HCT116 (cell line): ENCODE data around the gene TGOLN2. TPM values are rescaled to one million over a fixed set of nuclear protein-coding genes. Genes with fewer than 3 reads are reported as not detected.

ENCODE experiments used
- ATAC-seq: fragments of 200-7000 bp; cut with Tn5 transposase; 2 replicates; pipeline ENCODE4 v1.9.1; 2020; ENCODE audit warnings: mild to moderate bottlenecking, moderate library complexity
- BruUV-seq: library from RNA; stranded (reverse); fragments of 400-500 nt; replicated peaks from 2 replicates; lab custom pipeline; 2021; lab: Mats Ljungman, UMichigan
- CTCF ChIA-PET: fragments of 300-600 bp; sonication (Branson Sonifier 250); formaldehyde crosslinking; loops from one replicate; lab custom pipeline; 2021; ENCODE audit warnings: antibody characterized with exemption; lab: Charles Lee
- POLR2A ChIA-PET: fragments of 300-600, 350-600 bp; sonication (Branson Sonifier 250); formaldehyde crosslinking; loops from one replicate; lab custom pipeline; 2021; ENCODE audit warnings: antibody characterized with exemption; lab: Charles Lee
- RAD21 ChIA-PET, 2 experiments: fragments of 300-600 bp; sonication (Branson Sonifier 250); formaldehyde crosslinking; loops; one replicate each; lab custom pipeline; 2023; ENCODE audit warnings: low total read pairs in 2 of 2; ENCODE audit not compliant: uncharacterized antibody in 2 of 2, unreplicated experiment in 2 of 2, low non-redundant PET in 1 of 2; lab: Charles Lee
- DNase-seq: peaks from one replicate; pipeline ENCODE4 v3.0.0-alpha.2; 2010; ENCODE audit warnings: low read depth, low spot score
- H2AFZ ChIP-seq: fragments of 200-600 bp; shearing (Covaris generic), sonication (generic); 2 replicates; pipeline ENCODE4 v1.6.1; 2017; ENCODE audit warnings: low read depth, mixed run types, mixed read lengths, antibody characterized with exemption, low read length; ENCODE audit not compliant: poor library complexity, severe bottlenecking
- H3K27ac ChIP-seq: 2 replicates; pipeline ENCODE4 v1.5.1; 2012; ENCODE audit warnings: low read depth, low read length
- H3K27me3 ChIP-seq: fragments of 200-600 bp; sonication (generic); 2 replicates; pipeline ENCODE4 v1.6.1; 2016; ENCODE audit warnings: mixed run types, low read length, mixed read lengths; ENCODE audit not compliant: insufficient read depth
- H3K36me3 ChIP-seq, 2 experiments: fragments of 200-500 bp in 1 of 2; fragments of 200-600 bp in 1 of 2; sonication (Bioruptor generic) in 1 of 2; sonication (generic) in 1 of 2; 2 replicates each; pipeline versions ENCODE4 v1.5.1 to v1.6.1; 2014 to 2016; ENCODE audit warnings: low read length in 2 of 2, inconsistent platforms in 1 of 2, mixed read lengths in 1 of 2, mixed run types in 1 of 2; ENCODE audit not compliant: insufficient read depth in 2 of 2, control insufficient read depth in 1 of 2
- H3K4me1 ChIP-seq, 2 experiments: fragments of 200-600 bp in 1 of 2; sonication (generic) in 1 of 2; 2 replicates each; pipeline versions ENCODE4 v1.5.1 to v1.6.1; 2012 to 2017; ENCODE audit warnings: low read length in 2 of 2, inconsistent platforms in 1 of 2, mild to moderate bottlenecking in 1 of 2, mixed read lengths in 1 of 2, mixed run types in 1 of 2, moderate library complexity in 1 of 2; ENCODE audit not compliant: insufficient read depth in 2 of 2, control insufficient read depth in 1 of 2
- H3K4me2 ChIP-seq: fragments of 200-600 bp; sonication (generic); 2 replicates; pipeline ENCODE4 v1.6.1; 2017; ENCODE audit warnings: mixed run types, low read length, mixed read lengths
- H3K4me3 ChIP-seq, 2 experiments: fragments of 200-600 bp in 1 of 2; sonication (generic) in 1 of 2; replicated peaks in 1 of 2; 2 replicates each; pipeline ENCODE4 v1.5.1; 2011 to 2016; ENCODE audit warnings: low read length in 2 of 2, control low read depth in 1 of 2, low read depth in 1 of 2, mild to moderate bottlenecking in 1 of 2, mixed read lengths in 1 of 2, mixed run types in 1 of 2
- H3K79me2 ChIP-seq: fragments of 200-600 bp; sonication (generic); 2 replicates; pipeline ENCODE4 v1.6.1; 2017; ENCODE audit warnings: mild to moderate bottlenecking, mixed run types, low read length, moderate library complexity, mixed read lengths; ENCODE audit not compliant: insufficient read depth
- H3K9ac ChIP-seq: fragments of 200-600 bp; sonication (generic); 2 replicates; pipeline ENCODE4 v1.6.1; 2016; ENCODE audit warnings: low read length, mixed read lengths
- H3K9me2 ChIP-seq: fragments of 200-600 bp; sonication (generic), shearing (Covaris generic); 2 replicates; pipeline ENCODE4 v1.6.1; 2017; ENCODE audit warnings: mixed run types, mild to moderate bottlenecking, moderate library complexity; ENCODE audit not compliant: insufficient read depth
- H3K9me3 ChIP-seq, 2 experiments: fragments of 200-500 bp in 1 of 2; fragments of 200-600 bp in 1 of 2; sonication (Bioruptor generic) in 1 of 2; sonication (generic) in 1 of 2; 2 replicates each; pipeline ENCODE4 v1.6.1; 2014 to 2017; ENCODE audit warnings: low read length in 2 of 2, mixed read lengths in 2 of 2, inconsistent platforms in 1 of 2, low read depth in 1 of 2, mild to moderate bottlenecking in 1 of 2, mixed run types in 1 of 2, moderate library complexity in 1 of 2; ENCODE audit not compliant: control insufficient read depth in 1 of 2, insufficient read depth in 1 of 2
- H4K20me1 ChIP-seq: fragments of 200-600 bp; sonication (generic), shearing (Covaris generic); 2 replicates; pipeline ENCODE4 v1.6.1; 2017; ENCODE audit warnings: mixed run types, mild to moderate bottlenecking, moderate library complexity; ENCODE audit not compliant: insufficient read depth
- CBX3 ChIP-seq: IDR thresholded peaks from 2 replicates; pipeline ENCODE4 v1.6.1; 2012; ENCODE audit warnings: low read depth
- ELF1 ChIP-seq: IDR thresholded peaks from 2 replicates; pipeline ENCODE4 v1.6.1; 2012; ENCODE audit warnings: low read depth, borderline replicate concordance
- EZH2 ChIP-seq: fragments of 200-600 bp; sonication (generic); IDR thresholded peaks from 2 replicates; pipeline ENCODE4 v1.6.1; 2017; ENCODE audit warnings: antibody characterized with exemption, mixed run types
- FOSL1 ChIP-seq: IDR thresholded peaks from 2 replicates; pipeline ENCODE4 v1.6.1; 2012; ENCODE audit warnings: low read depth
- MAX ChIP-seq: IDR thresholded peaks from 2 replicates; pipeline ENCODE4 v1.6.1; 2012
- POLR2A ChIP-seq: IDR thresholded peaks from 2 replicates; pipeline ENCODE4 v1.7.0; 2011; ENCODE audit warnings: borderline replicate concordance; ENCODE audit not compliant: insufficient read depth, insufficient read length; ENCODE audit errors: extremely low read depth
- POLR2AphosphoS5 ChIP-seq: IDR thresholded peaks from 2 replicates; pipeline ENCODE4 v1.6.1; 2011; ENCODE audit warnings: mild to moderate bottlenecking, low read depth, low read length, moderate library complexity
- SIN3A ChIP-seq: IDR thresholded peaks from 2 replicates; pipeline ENCODE4 v1.6.1; 2012; ENCODE audit warnings: low read depth
- SP1 ChIP-seq: IDR thresholded peaks from 2 replicates; pipeline ENCODE4 v1.6.1; 2012; ENCODE audit warnings: low read depth
- SRF ChIP-seq: IDR thresholded peaks from 2 replicates; pipeline ENCODE4 v1.6.1; 2012; ENCODE audit warnings: low read depth
- TCF7L2 ChIP-seq: IDR thresholded peaks from 2 replicates; pipeline ENCODE4 v1.7.0; 2011; ENCODE audit warnings: borderline replicate concordance, inconsistent platforms; ENCODE audit not compliant: insufficient read depth, insufficient read length; ENCODE audit errors: extremely low read depth
- YY1 ChIP-seq: IDR thresholded peaks from 2 replicates; pipeline ENCODE4 v1.6.1; 2011; ENCODE audit warnings: low read length, low read depth, moderate library complexity, mild to moderate bottlenecking; ENCODE audit not compliant: insufficient replicate concordance; ENCODE audit errors: extremely low read depth
- ZBTB33 ChIP-seq: IDR thresholded peaks from 2 replicates; pipeline ENCODE4 v1.6.1; 2011; ENCODE audit warnings: mild to moderate bottlenecking, low read length, moderate library complexity; ENCODE audit not compliant: insufficient replicate concordance; ENCODE audit errors: extremely low read depth
- ZFX ChIP-seq: fragments of 450-650 bp; IDR thresholded peaks from 2 replicates; pipeline ENCODE4 v1.6.1; 2017
- intact Hi-C: fragments of 100-400 bp; cut with micrococcal nuclease; formaldehyde crosslinking; loops from 2 replicates; pipeline ENCODE4 v1.10.0; 2022
- total RNA-seq: library from RNA; stranded (reverse); gene quantifications from one replicate; pipeline ENCODE4 v1.2.1, GENCODE V29; 2021; ENCODE audit not compliant: unreplicated experiment

The TGOLN2 gene
- total RNA-seq, 1 experiment from 2014 or later: 43.2 TPM

GRCh38 chr2:85354286-85355072 is 26.7 kb upstream of the TGOLN2 start, which contains the start of the genes ELMOD3 and RETSAT:
Gene ELMOD3 (plus strand): TSS chr2:85354769. CDS start chr2:85357199, 2,430 bp downstream.
Gene RETSAT (minus strand): TSS chr2:85354528. CDS start chr2:85354507, 21 bp downstream.
- CTCF ChIA-PET: interaction anchor here (0.8 to 1.4 kb wide), 2 partner anchors 67 to 198 kb away, joined by 4 read pairs; no protein-coding TSS in a partner anchor
- no TSS peak for BruUV-seq
- Histone ChIP-seq H3K9me2 (no peaks in the 10 kb centered on the region), H3K9me3 (no peaks in the 10 kb centered on the region), H3K4me1 (peaks cover 9 to 14% of the 10 kb centered on the region in 2 experiments; a peak in 3 of 4 replicates), H3K79me2 (peaks cover 31% of the 10 kb centered on the region), H3K9ac (peak within 1 kb of the TSS; percentile 83), H3K36me3 (peaks cover 14 to 28% of the 10 kb centered on the region in 2 experiments; a peak in 3 of 4 replicates), H2AFZ (peak within 1 kb of the TSS; percentile 85), H3K27ac (peak within 1 kb of the TSS; percentile 75), H4K20me1 (no peaks in the 10 kb centered on the region), H3K4me2 (peak within 1 kb of the TSS; percentile 95), H3K27me3 (no peaks in the 10 kb centered on the region), H3K4me3 (peak within 1 kb of the TSS; percentile 86 to 95)
- ATAC-seq (peak; percentile 97), DNase-seq (peak; percentile 99)
- POLR2A ChIA-PET: interaction anchor here (0.6 to 1.7 kb wide), 15 partner anchors 8 to 435 kb away, joined by 3 to 14 read pairs (median 3); partner anchors contain the start of genes C2orf68, MAT2A, RNF181 and SH2D6
- RAD21 ChIA-PET: interaction anchor here in 1 of 2 experiments (1.0 kb wide), 1 partner anchor 198 kb away, joined by 3 read pairs; no protein-coding TSS in a partner anchor
- intact Hi-C loops: loop anchor here (5.0 kb wide), 1 partner anchor 258 kb away; the partner anchor contains the start of gene C2orf68
- TF ChIP-seq YY1: peak; percentile 60
- peak; percentile 89; the same call in 1 of the 2 replicates for TF ChIP-seq SP1
- no peak for TF ChIP-seq CBX3
- TF ChIP-seq TCF7L2: peak; percentile 27
- peak; percentile 99 for TF ChIP-seq ZFX
- TF ChIP-seq FOSL1: no peak
- TF ChIP-seq ZBTB33: peak; percentile 78
- TF ChIP-seq ELF1: peak; percentile 77; the same call in 1 of the 2 replicates
- peak; percentile 100 for TF ChIP-seq POLR2AphosphoS5
- peak; percentile 89 for TF ChIP-seq POLR2A
- TF ChIP-seq SIN3A: peak; percentile 83
- TF ChIP-seq SRF: no peak; the same call in 1 of the 2 replicates
- no peak for TF ChIP-seq EZH2
- peak; percentile 49; the same call in 1 of the 2 replicates for TF ChIP-seq MAX
